K562 (cell line): ENCODE measurements around the gene HOMEZ. TPM values are rescaled to one million over a fixed set of nuclear protein-coding genes. Genes with fewer than 3 reads are reported as not detected.
A peak's percentile ranks its signal among the peaks of the same experiment; 100 is the strongest.

Source experiments
- ASH1L ChIP-seq: fragments of 450-650 bp; IDR thresholded peaks from 2 replicates; pipeline ENCODE4 v1.6.1; 2018; ENCODE audit warnings: borderline replicate concordance, mild to moderate bottlenecking, low read depth; ENCODE audit not compliant: partially characterized antibody
- EGR1 ChIP-seq: fragments of 450-650 bp; conservative IDR thresholded peaks from 2 replicates; pipeline ENCODE4 v1.6.1; 2017; ENCODE audit warnings: mild to moderate bottlenecking
- ETS2 ChIP-seq: IDR thresholded peaks from 2 replicates; pipeline ENCODE4 v1.6.1; 2016; ENCODE audit warnings: borderline replicate concordance, missing genetic modification characterization, mild to moderate bottlenecking, moderate library complexity, missing compliant biosample characterization; ENCODE audit not compliant: poor library complexity, severe bottlenecking
- HNRNPH1 ChIP-seq: fragments of 200-400 bp; formaldehyde crosslinking; optimal IDR thresholded peaks from 2 replicates; pipeline ENCODE3; 2017; ENCODE audit warnings: low read depth, mild to moderate bottlenecking, low read length, moderate library complexity
- IRF2 ChIP-seq: sonication (generic); formaldehyde crosslinking; IDR thresholded peaks from 2 replicates; pipeline ENCODE4 v1.8.1; 2022; ENCODE audit warnings: mild to moderate bottlenecking, missing genetic modification reagents
- KAT7 ChIP-seq: sonication (generic); formaldehyde crosslinking; IDR thresholded peaks from 2 replicates; pipeline ENCODE4 v1.8.0; 2022; ENCODE audit warnings: missing genetic modification reagents, mild to moderate bottlenecking, borderline replicate concordance
- NFE2 ChIP-seq: IDR thresholded peaks from 2 replicates; pipeline ENCODE4 v1.6.1; 2014; ENCODE audit warnings: antibody characterized with exemption, low read depth
- PCBP1 ChIP-seq: fragments of 200-400 bp; formaldehyde crosslinking; IDR thresholded peaks from 2 replicates; pipeline ENCODE4 v1.6.1; 2018; ENCODE audit warnings: mild to moderate bottlenecking, low read depth, low read length; ENCODE audit not compliant: poor library complexity, severe bottlenecking
- RNF219 ChIP-seq: fragments of 250-450 bp; sonication (Bioruptor Pico); IDR thresholded peaks from 2 replicates; pipeline ENCODE4 v1.5.0; 2022; ENCODE audit warnings: mild to moderate bottlenecking
- SETDB1 ChIP-seq: IDR thresholded peaks from one replicate; pipeline ENCODE4 v1.6.1; 2012; ENCODE audit warnings: low read length, control low read depth, inconsistent platforms
- ZBTB2 ChIP-seq: fragments of 450-650 bp; IDR thresholded peaks from 2 replicates; pipeline ENCODE4 v1.6.1; 2016; ENCODE audit warnings: antibody characterized with exemption
- ZMIZ1 ChIP-seq, 2 experiments: fragments of 150-350 bp in 1 of 2; IDR thresholded peaks; 2 replicates each; pipeline ENCODE4 v1.6.1; 2012 to 2016; ENCODE audit warnings: low read depth in 2 of 2, low read length in 2 of 2, mild to moderate bottlenecking in 1 of 2, moderate library complexity in 1 of 2
- ZNF197 ChIP-seq: fragments of 200-800 bp; sonication (Bioruptor generic); IDR thresholded peaks from 2 replicates; pipeline ENCODE4 v1.6.1; 2016; ENCODE audit warnings: low read depth, missing genetic modification characterization, missing compliant biosample characterization
- polyA plus RNA-seq, 8 experiments: library from polyadenylated mRNA; depleted of rRNA in 4 of 8; stranded (reverse) in 5 of 8; unstranded in 3 of 8; fragments of >200 nt; fragmentation: Nextera tagmentation in 2 of 8; fragmentation: Illumina TruSeq in 1 of 8; extraction: Ambion mirVana in 2 of 8; extraction: Trizol in 1 of 8; gene quantifications; 2 replicates each; pipeline versions ENCODE4 v1.2.1 to v1.2.3, GENCODE V29; 2011 to 2014; ENCODE audit warnings: inconsistent platforms in 1 of 8, missing spikeins in 1 of 8
- total RNA-seq, 7 experiments: library from RNA; depleted of rRNA in 6 of 7; stranded (reverse); fragments of >200 nt in 6 of 7; fragmentation: Illumina TruSeq in 2 of 7; extraction: Trizol in 2 of 7; gene quantifications; 2 replicates each; pipeline versions ENCODE4 v1.2.1 to v1.2.3, GENCODE V29; 2011 to 2021; ENCODE audit warnings: low replicate concordance in 1 of 7
- TF ChIP-seq, protein P1 (sequence below): sonication (generic); formaldehyde crosslinking; IDR thresholded peaks from 2 replicates; pipeline ENCODE4 v1.9.0; 2022; ENCODE audit warnings: mild to moderate bottlenecking, missing genetic modification reagents
- TF ChIP-seq, protein P2 (sequence below): sonication (generic); formaldehyde crosslinking; IDR thresholded peaks from 2 replicates; pipeline ENCODE4 v1.8.1; 2023; ENCODE audit warnings: mild to moderate bottlenecking, missing genetic modification reagents, moderate library complexity
- TF ChIP-seq, protein P3 (sequence below), 2 experiments: IDR thresholded peaks; 2 replicates each; pipeline ENCODE4 v1.6.1; 2011; ENCODE audit warnings: borderline replicate concordance in 1 of 2, control low read depth in 1 of 2, low read depth in 1 of 2, low read length in 1 of 2, mild to moderate bottlenecking in 1 of 2, mixed read lengths in 1 of 2, moderate library complexity in 1 of 2; ENCODE audit not compliant: insufficient read depth in 1 of 2, insufficient read length in 1 of 2, poor library complexity in 1 of 2, severe bottlenecking in 1 of 2; ENCODE audit errors: extremely low read depth in 1 of 2

Gene HOMEZ
- total and polyA plus RNA-seq, 9 of the 15 experiments (the other 6 are each of a cell fraction or from before 2014, with no cell fraction given), result 3.0 to 30.2 (median 16.9) TPM

GRCh38 chr14:23301288-23301968 lies 15.5 kb upstream of the HOMEZ start (continued):
- peak; percentile 56 for TF ChIP-seq NFE2
- TF ChIP-seq, protein P1, sequence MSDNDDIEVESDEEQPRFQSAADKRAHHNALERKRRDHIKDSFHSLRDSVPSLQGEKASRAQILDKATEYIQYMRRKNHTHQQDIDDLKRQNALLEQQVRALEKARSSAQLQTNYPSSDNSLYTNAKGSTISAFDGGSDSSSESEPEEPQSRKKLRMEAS (CRISPR knock-in tag), result peak; percentile 95
- peak; percentile 38 for TF ChIP-seq PCBP1
- TF ChIP-seq ASH1L, result no peak
- TF ChIP-seq ZNF197, result no peak
- TF ChIP-seq, protein P2, sequence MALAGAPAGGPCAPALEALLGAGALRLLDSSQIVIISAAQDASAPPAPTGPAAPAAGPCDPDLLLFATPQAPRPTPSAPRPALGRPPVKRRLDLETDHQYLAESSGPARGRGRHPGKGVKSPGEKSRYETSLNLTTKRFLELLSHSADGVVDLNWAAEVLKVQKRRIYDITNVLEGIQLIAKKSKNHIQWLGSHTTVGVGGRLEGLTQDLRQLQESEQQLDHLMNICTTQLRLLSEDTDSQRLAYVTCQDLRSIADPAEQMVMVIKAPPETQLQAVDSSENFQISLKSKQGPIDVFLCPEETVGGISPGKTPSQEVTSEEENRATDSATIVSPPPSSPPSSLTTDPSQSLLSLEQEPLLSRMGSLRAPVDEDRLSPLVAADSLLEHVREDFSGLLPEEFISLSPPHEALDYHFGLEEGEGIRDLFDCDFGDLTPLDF (CRISPR knock-in tag), result peak; percentile 68; the same call in 1 of the 2 replicates
- TF ChIP-seq ZMIZ1 (IDR thresholded peaks at IDR 0.05; ENCODE audit: low read depth in 2 of 2, low read length in 2 of 2), result peak in 1 of 2 experiments; percentile 60; a peak in 2 of 4 replicates
- TF ChIP-seq RNF219, result no peak
- peak; percentile 39 for TF ChIP-seq SETDB1
- TF ChIP-seq ZBTB2, result peak; percentile 87
- no peak for TF ChIP-seq HNRNPH1
- no peak for TF ChIP-seq IRF2 (CRISPR knock-in tag)
- peak; percentile 84 for TF ChIP-seq EGR1
- TF ChIP-seq, protein P3, sequence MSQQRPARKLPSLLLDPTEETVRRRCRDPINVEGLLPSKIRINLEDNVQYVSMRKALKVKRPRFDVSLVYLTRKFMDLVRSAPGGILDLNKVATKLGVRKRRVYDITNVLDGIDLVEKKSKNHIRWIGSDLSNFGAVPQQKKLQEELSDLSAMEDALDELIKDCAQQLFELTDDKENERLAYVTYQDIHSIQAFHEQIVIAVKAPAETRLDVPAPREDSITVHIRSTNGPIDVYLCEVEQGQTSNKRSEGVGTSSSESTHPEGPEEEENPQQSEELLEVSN (IDR thresholded peaks at IDR 0.05; ENCODE audit: borderline replicate concordance in 1 of 2, extremely low read depth in 1 of 2, insufficient read depth in 1 of 2, insufficient read length in 1 of 2, low read depth in 1 of 2, low read length in 1 of 2, poor library complexity in 1 of 2, severe bottlenecking in 1 of 2), result peak; percentile 77 to 90
- no peak; the same call in 1 of the 2 replicates for TF ChIP-seq KAT7 (CRISPR knock-in tag)
- no peak for TF ChIP-seq ETS2 (tag)
